ENCODE measurements around the gene AKT1S1.

Gene AKT1S1

DNA sequence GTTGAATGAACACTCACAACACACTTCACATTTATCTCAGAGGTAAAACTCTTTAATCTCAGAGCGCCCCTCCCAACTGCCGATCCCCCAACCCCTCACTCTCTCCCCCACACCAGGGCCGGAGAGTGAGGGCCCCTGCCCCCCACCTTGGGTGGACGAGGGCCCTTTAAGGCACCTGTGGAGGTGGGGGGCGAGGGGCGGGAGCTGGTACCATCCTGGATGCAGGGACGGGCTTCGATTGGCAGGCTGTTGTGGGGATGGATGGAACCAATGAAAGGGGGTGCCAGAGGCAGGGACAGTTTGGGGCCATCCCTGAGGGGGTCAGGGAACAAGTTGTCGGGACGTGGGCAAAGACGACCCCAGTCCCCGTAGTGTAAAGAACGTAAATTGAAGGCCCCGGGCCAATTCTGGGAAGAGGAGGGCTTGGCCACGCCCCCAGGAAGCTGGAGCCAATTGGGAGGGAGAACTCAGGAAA lies 8.1 kb downstream of the AKT1S1 start:
- no peak for DNase-seq (ENCODE audit: low spot score)

DNA sequence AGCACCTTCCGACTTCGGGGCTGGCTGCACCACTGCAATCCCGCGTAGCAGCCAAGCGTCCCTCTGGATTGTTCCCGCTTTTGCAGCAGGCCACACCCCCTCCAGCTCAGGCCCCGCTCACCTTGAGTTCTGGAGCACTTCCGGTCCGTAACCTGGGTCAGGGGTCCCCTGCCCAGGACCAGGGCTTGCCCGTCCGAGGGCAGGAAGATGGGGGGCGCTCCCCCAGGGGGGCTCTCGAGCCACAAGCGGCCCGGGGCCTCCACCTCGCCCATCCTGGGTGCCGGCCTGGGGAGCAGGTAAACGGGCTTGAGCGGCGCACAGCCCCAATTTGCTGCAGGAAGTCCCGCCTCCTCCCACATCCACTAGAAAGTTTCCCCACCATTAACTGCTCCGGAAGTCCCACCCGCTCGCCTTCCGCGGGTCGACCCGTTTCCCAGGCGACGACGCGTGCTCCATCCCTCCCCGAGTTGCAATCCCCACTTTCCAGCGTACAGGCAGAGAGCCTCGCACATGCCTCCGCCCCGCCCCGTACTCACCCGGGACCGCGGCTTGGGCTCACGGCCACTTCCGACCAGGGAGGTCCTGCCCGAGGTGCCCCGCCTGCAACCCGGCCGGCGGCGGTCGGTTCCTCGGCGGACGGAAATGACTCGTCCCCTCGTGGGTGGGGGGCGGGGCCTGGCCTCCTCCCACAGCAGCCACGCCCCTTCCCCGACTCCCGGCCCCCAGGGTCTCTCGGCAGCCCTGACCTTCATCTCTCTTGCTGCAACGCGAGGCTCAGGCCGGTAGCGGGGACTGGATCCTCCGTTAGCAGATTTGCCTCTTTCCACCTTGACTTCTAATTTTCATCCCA lies 10.0 kb downstream of the AKT1S1 start, which contains the start of gene PNKP:
Gene PNKP, minus strand, starts transcription at position 644 of the 850 bp plus-strand sequence. Its CDS starts 372 bp downstream, at position 272.
- DNase-seq (ENCODE audit: low spot score) = peak; percentile 94

DNA sequence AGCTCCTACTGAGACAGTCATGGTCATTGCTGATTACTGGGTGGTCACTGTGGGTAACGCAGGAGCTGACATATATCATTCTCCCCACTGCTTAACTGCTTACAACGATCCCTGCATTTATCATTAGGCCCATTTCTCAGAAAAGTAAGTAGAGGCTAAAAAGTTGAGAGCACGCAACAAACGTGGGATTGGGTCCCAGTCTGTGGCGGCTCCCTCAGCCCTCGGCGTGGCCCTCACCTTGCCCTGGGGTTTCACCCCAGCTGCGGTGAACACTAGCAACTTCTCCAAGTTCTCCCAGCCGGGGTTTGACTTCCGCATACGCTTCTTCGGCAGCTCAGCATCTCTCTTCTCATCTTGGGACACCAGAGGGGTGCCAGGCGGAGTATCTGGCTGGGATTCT lies 12.3 kb downstream of the AKT1S1 start:
- no peak for DNase-seq (ENCODE audit: low spot score)

- DNase-seq (ENCODE audit: low spot score) = no peak
These were observed 13.2 kb downstream of the AKT1S1 start for GRCh38 chr19:49863935-49864320.

GRCh38 chr19:49863254-49863934 lies 13.8 kb downstream of the AKT1S1 start:
- no peak for DNase-seq (ENCODE audit: low spot score)

DNA sequence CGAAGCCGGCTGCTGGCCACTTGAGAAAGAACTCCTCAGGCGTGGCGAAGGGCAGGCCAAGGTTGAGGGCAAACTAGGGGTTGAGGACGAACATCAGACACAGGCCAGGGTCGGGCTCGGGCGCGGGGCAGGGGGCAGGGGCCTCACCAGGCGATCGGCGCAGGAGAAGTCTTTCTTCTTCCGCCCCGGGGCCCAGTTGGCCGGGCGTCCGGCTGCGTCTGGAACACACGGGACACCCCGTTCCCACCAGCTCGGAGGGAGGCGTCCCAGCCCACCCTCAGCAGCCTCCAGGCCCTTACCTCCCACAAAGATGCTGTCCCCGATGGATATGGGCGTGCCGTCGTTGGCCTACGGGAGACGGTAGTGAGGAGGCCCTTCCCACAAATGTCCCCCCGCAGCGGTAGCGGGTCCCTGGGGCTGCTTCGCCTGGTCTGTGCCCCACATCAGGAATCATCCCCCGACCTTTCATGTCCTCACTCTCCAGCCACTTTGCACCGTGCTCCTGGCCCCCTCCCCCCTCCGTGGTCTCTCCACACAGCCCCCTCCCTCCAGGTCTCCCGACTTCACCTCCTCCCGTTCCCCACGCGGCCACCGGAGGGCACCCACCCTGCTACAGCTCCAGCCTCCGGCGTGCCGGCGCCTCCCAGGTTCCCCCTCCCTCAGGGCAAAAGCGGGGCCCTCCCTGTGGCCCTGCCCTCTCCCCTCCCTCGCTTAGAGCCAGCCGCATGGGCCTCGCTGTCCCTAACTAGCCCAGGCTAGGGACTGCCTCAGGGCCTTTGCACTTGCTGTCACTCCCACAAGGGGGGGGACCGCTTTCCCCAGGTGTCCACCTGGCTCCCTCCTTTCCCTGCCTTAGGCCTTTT lies 14.5 kb downstream of the AKT1S1 start:
- no peak for DNase-seq (ENCODE audit: low spot score)

- no peak for DNase-seq (ENCODE audit: low spot score)
These were observed 15.4 kb downstream of the AKT1S1 start for GRCh38 chr19:49861541-49862378.

DNA sequence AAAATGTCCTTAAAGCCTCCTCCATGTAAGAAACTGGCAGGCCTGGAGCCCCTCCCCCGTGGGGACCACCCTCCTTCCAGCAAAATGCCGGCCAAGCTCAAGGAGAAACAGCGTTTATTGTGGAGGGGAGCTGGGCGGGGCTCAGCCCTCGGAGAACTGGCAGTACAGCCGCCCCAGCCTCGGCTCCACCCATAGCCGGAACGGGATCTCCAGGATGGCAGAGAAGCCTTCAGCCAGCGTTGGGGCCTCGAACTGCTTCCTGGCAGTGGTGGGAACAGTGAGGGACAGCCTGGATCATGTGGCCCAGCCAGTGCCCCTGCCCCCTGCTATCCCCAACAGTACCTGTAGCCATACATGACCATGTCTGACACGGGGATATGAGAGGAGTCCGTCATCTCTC lies 16.0 kb downstream of the AKT1S1 start:
- peak; percentile 35 for DNase-seq (ENCODE audit: low spot score)

- DNase-seq (ENCODE audit: low spot score) = no peak
These were observed 16.6 kb downstream of the AKT1S1 start for GRCh38 chr19:49860336-49861102.

DNA sequence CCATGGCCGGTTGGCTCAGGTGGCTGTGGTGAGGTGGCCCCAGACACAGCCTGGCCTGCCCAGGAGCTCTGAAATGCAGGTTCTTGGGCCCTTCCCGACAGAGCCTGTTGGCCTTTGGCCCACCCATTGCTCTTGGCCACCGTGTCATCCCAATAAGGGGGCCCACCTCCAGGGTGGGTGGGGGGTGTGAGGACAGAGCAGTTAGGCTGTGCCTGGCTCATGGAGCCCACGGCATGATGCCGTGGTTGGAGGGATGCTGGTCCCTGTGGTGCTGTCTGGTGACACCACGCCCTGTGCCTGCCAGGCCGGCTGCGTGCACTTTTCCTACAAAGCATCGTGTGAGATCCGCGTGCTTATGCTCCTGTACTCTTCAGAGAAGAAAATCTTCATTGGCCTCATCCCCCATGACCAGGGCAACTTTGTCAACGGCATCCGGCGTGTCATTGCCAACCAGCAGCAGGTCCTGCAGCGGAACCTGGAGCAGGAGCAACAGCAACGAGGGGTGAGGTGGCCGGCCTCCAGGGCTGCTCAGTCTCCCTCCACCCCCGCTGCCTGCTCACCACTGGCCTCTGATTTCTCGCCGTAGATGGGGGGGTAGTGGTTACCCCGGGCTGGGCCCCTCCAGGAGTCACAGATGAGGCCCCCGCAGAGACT lies 17.3 kb downstream of the AKT1S1 start:
- DNase-seq (ENCODE audit: low spot score) = no peak

GRCh38 chr19:49858088-49858985 lies 18.8 kb downstream of the AKT1S1 start:
- no peak for DNase-seq (ENCODE audit: low spot score)

DNA sequence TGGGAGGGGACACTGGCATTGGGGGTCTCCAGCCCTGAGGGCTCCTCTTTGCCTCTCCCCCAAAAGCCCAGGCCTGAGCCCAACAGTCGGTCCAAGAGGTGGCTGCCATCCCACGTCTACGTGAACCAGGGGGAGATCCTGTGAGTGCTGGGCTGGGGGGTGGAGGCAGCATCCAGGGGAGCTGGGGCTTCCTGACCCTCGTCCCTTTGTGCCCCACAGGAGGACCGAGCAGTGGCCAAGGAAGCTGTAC lies 19.4 kb downstream of the AKT1S1 start:
- no peak for DNase-seq (ENCODE audit: low spot score)

- DNase-seq (ENCODE audit: low spot score) = no peak
These were observed 19.9 kb downstream of the AKT1S1 start for GRCh38 chr19:49857061-49857837.

DNA sequence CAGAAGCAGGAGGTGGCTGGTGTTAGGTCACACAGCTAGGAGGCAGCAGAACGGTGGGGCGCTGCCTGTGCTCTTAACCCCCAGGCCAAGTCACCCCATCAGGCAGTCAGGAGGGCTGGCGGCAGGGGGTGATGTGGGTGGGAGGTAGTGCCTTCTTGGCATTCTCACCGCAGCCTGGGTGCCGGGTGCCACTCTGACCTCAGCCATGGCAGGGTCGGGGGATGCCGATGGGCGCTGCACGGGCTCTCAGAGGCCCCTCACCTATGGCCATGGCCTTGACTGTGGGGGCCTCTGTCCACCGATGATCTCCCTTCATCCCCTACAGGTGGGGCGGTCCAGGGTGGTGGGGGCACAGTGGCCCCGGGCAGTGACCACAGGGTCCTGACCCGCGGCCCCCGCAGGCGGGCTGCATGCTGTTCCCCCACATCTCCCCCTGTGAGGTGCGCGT lies 20.6 kb downstream of the AKT1S1 start:
- DNase-seq (ENCODE audit: low spot score) = no peak

DNA sequence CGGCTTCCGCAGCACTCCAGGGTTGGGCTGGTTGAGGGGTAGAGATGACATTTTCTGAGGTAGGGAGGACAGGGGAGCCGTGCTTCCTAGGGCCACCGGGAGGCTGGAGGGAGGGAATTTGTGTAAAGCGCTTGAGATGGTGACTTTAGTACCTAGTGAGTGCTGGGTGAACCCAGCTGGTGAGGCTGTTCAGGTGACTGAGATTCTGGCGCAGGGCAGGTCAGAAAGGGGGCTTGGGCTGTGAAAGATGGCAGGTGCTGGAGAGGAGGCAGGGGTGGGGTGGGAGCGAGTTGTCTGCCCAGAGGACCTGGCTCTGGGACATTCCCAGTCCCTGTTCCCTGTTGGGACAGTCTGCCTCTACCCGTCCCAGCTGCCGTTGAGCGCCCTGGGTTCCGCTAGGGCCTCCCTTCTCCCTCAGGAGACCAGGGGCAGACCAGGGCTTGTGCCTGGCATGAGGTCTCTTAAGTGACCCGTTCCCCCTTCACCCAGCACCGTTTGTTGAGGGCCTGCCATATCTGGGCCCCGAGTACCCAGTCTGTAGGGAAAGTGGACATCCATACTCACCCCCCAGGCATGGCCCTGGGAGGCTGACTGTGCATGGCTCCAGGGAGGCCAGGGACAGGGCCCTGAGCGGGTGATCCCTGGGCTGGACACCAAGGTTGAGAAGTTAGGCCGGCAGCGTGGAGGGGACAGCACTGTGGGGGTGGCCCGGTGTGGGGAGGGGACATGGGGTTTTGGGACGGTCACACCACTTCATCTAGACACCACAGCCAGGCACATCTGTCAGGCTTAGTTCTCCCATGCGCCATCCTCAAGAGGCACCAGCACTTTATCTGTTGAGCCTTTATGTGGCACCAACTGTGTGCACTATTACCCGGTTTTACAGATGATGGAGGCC lies 21.2 kb downstream of the AKT1S1 start:
- no peak for DNase-seq (ENCODE audit: low spot score)

- DNase-seq (ENCODE audit: low spot score) = no peak
These were observed 21.9 kb downstream of the AKT1S1 start for GRCh38 chr19:49855277-49855675.
